HepG2 (cell line): ENCODE results near the gene FUCA2. TPM values are rescaled to one million over a fixed set of nuclear protein-coding genes. Genes with fewer than 3 reads are reported as not detected.
A peak's percentile ranks its signal among the peaks of the same experiment; 100 is the strongest.

Source experiments
- CBX1 ChIP-seq: IDR thresholded peaks from one replicate; pipeline ENCODE4 v1.6.1; 2016; ENCODE audit warnings: antibody characterized with exemption, low read depth
- FOSL2 ChIP-seq: sonication (generic); formaldehyde crosslinking; IDR thresholded peaks from 2 replicates; pipeline ENCODE4 v1.4.0; 2020; ENCODE audit warnings: missing genetic modification reagents
- MYC ChIP-seq: sonication (generic); formaldehyde crosslinking; IDR thresholded peaks from 2 replicates; pipeline ENCODE4 v1.9.0; 2021; ENCODE audit warnings: missing genetic modification reagents, borderline replicate concordance
- NFE2 ChIP-seq: sonication (generic); formaldehyde crosslinking; IDR thresholded peaks from 2 replicates; pipeline ENCODE4 v1.4.0; 2020; ENCODE audit warnings: missing genetic modification reagents
- ONECUT2 ChIP-seq: sonication (generic); formaldehyde crosslinking; IDR thresholded peaks from 2 replicates; pipeline ENCODE4 v1.4.0; 2020; ENCODE audit warnings: missing genetic modification reagents
- RXRB ChIP-seq: IDR thresholded peaks from 2 replicates; pipeline ENCODE4 v1.6.1; 2016; ENCODE audit warnings: borderline replicate concordance, missing genetic modification reagents, missing compliant biosample characterization
- SALL1 ChIP-seq: sonication (generic); formaldehyde crosslinking; IDR thresholded peaks from 2 replicates; pipeline ENCODE4 v1.8.0; 2022; ENCODE audit warnings: mild to moderate bottlenecking, missing genetic modification reagents
- SIN3A ChIP-seq: IDR thresholded peaks from 2 replicates; pipeline ENCODE4 v1.6.1; 2011; ENCODE audit warnings: low read depth, mild to moderate bottlenecking, control low read depth, low read length, borderline replicate concordance
- SRY ChIP-seq: sonication (generic); formaldehyde crosslinking; IDR thresholded peaks from 2 replicates; pipeline ENCODE4 v1.8.0; 2022; ENCODE audit warnings: mild to moderate bottlenecking, missing genetic modification reagents
- ZNF496 ChIP-seq: sonication (generic); formaldehyde crosslinking; IDR thresholded peaks from 2 replicates; pipeline ENCODE4 v1.8.1; 2023; ENCODE audit warnings: mild to moderate bottlenecking, moderate library complexity, missing genetic modification reagents; ENCODE audit not compliant: insufficient replicate concordance
- ZNF780A ChIP-seq: sonication (generic); formaldehyde crosslinking; IDR thresholded peaks from 2 replicates; pipeline ENCODE4 v1.8.0; 2022; ENCODE audit warnings: mild to moderate bottlenecking, missing genetic modification reagents, moderate library complexity
- ZNF782 ChIP-seq: sonication (generic); formaldehyde crosslinking; IDR thresholded peaks from 2 replicates; pipeline ENCODE4 v1.4.0; 2020; ENCODE audit warnings: missing genetic modification reagents, mild to moderate bottlenecking, borderline replicate concordance
- ZSCAN20 ChIP-seq: sonication (generic); formaldehyde crosslinking; IDR thresholded peaks from 2 replicates; pipeline ENCODE4 v1.4.0; 2020; ENCODE audit warnings: missing genetic modification reagents, mild to moderate bottlenecking, borderline replicate concordance
- ZSCAN9 ChIP-seq: IDR thresholded peaks from 2 replicates; pipeline ENCODE4 v1.6.1; 2016; ENCODE audit warnings: borderline replicate concordance
- polyA plus RNA-seq, 8 experiments: library from polyadenylated mRNA; depleted of rRNA in 3 of 8; stranded (reverse) in 7 of 8; unstranded in 1 of 8; fragments of >200 nt; fragmentation: Illumina TruSeq in 4 of 8; extraction: Trizol in 4 of 8; gene quantifications; 2 replicates each; pipeline versions ENCODE4 v1.2.1 to v1.2.3, GENCODE V29; 2011 to 2016; ENCODE audit warnings: low read depth in 4 of 8, missing spikeins in 1 of 8, mixed read lengths in 1 of 8; ENCODE audit not compliant: insufficient read depth in 1 of 8
- total RNA-seq, 5 experiments: library from RNA; depleted of rRNA; stranded (reverse); fragments of >200 nt; fragmentation: Illumina TruSeq; extraction: Trizol; gene quantifications; 2 replicates each; pipeline ENCODE4 v1.2.3, GENCODE V29; 2016; ENCODE audit warnings: low read depth in 1 of 5
- TF ChIP-seq, protein P1 (sequence below): sonication (generic); formaldehyde crosslinking; IDR thresholded peaks from 2 replicates; pipeline ENCODE4 v1.5.1; 2020; ENCODE audit warnings: mild to moderate bottlenecking, missing genetic modification reagents, borderline replicate concordance
- TF ChIP-seq, protein P2 (sequence below): sonication (generic); formaldehyde crosslinking; IDR thresholded peaks from 2 replicates; pipeline ENCODE4 v1.4.0; 2020; ENCODE audit warnings: missing genetic modification reagents
- TF ChIP-seq, protein P3 (sequence below): sonication (generic); formaldehyde crosslinking; IDR thresholded peaks from 2 replicates; pipeline ENCODE4 v1.9.0; 2022; ENCODE audit warnings: low read depth, missing genetic modification reagents

The FUCA2 gene
- total and polyA plus RNA-seq, 2 of the 13 experiments (the other 11 are each of a cell fraction or from before 2014, with no cell fraction given) = 87.4 to 144 TPM

DNA sequence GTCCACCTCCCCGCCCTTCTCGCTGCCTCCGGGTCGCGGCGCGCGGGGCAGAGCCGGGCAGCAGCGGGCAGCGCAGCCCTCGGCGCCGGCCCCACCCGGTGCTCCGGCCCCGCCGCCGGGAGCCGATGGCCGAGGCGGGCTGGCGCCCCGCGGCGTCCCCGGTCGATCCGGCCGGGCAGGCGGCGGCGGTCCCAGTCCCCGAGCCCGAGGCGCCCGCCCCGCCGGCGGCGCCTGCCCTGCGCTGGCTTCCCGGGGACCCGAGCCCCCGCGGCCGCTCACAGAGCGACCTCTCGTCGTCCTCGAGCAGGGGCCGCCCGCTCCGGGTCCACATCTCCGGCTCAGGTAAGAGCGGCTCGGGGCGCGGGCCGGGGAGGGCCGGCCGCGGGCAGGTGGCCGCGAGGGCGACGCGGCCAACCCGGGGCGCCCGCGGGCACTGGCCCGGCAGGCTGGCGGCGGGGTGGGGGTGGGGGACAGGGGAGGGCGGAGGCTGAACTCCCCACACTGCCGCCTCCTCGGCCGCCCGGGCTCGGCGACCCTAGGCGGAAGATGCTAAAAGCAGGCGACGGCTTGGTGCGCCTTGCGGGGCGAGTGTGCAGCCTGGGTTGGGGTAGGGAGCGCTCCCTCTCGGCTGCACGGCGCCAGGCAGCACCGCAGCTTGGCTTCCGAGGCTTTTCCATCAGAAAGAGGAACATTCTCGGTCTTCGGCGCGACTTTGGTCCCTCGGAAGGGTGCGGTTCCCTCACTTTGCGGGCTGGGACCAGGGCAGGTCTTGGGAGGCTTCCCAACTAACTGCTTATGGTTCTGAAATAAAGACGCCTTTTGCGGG lies 25.6 kb upstream of the FUCA2 start (continued):
- no peak for TF ChIP-seq NFE2 (CRISPR knock-in tag)
- peak; percentile 17; the same call in 1 of the 2 replicates for TF ChIP-seq SALL1
- TF ChIP-seq, protein P1, sequence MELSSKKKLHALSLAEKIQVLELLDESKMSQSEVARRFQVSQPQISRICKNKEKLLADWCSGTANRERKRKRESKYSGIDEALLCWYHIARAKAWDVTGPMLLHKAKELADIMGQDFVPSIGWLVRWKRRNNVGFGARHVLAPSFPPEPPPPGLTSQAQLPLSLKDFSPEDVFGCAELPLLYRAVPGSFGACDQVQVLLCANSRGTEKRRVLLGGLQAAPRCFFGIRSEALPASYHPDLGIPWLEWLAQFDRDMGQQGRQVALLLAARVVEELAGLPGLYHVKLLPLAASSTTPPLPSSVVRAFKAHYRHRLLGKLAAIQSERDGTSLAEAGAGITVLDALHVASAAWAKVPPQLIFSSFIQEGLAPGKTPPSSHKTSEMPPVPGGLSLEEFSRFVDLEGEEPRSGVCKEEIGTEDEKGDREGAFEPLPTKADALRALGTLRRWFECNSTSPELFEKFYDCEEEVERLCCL = no peak
- TF ChIP-seq, protein P2, sequence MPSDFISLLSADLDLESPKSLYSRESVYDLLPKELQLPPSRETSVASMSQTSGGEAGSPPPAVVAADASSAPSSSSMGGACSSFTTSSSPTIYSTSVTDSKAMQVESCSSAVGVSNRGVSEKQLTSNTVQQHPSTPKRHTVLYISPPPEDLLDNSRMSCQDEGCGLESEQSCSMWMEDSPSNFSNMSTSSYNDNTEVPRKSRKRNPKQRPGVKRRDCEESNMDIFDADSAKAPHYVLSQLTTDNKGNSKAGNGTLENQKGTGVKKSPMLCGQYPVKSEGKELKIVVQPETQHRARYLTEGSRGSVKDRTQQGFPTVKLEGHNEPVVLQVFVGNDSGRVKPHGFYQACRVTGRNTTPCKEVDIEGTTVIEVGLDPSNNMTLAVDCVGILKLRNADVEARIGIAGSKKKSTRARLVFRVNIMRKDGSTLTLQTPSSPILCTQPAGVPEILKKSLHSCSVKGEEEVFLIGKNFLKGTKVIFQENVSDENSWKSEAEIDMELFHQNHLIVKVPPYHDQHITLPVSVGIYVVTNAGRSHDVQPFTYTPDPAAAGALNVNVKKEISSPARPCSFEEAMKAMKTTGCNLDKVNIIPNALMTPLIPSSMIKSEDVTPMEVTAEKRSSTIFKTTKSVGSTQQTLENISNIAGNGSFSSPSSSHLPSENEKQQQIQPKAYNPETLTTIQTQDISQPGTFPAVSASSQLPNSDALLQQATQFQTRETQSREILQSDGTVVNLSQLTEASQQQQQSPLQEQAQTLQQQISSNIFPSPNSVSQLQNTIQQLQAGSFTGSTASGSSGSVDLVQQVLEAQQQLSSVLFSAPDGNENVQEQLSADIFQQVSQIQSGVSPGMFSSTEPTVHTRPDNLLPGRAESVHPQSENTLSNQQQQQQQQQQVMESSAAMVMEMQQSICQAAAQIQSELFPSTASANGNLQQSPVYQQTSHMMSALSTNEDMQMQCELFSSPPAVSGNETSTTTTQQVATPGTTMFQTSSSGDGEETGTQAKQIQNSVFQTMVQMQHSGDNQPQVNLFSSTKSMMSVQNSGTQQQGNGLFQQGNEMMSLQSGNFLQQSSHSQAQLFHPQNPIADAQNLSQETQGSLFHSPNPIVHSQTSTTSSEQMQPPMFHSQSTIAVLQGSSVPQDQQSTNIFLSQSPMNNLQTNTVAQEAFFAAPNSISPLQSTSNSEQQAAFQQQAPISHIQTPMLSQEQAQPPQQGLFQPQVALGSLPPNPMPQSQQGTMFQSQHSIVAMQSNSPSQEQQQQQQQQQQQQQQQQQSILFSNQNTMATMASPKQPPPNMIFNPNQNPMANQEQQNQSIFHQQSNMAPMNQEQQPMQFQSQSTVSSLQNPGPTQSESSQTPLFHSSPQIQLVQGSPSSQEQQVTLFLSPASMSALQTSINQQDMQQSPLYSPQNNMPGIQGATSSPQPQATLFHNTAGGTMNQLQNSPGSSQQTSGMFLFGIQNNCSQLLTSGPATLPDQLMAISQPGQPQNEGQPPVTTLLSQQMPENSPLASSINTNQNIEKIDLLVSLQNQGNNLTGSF (CRISPR knock-in tag) = no peak
- no peak for TF ChIP-seq ZSCAN9 (CRISPR knock-in tag)
- TF ChIP-seq SIN3A = no peak
- 0 out of 2 replicates have a peak, but pooled peaks have one; percentile 31 for TF ChIP-seq SRY (CRISPR knock-in tag)
- no peak for TF ChIP-seq CBX1
- no peak for TF ChIP-seq ZNF780A (CRISPR knock-in tag)
- peak; percentile 43; the same call in 1 of the 2 replicates for TF ChIP-seq MYC (CRISPR knock-in tag)
- TF ChIP-seq ZNF782 (CRISPR knock-in tag) = no peak
- no peak for TF ChIP-seq RXRB (CRISPR knock-in tag)
- TF ChIP-seq FOSL2 (CRISPR knock-in tag) = no peak
- TF ChIP-seq ONECUT2 (CRISPR knock-in tag) = no peak
- no peak; the same call in 1 of the 2 replicates for TF ChIP-seq ZSCAN20 (CRISPR knock-in tag)
- TF ChIP-seq, protein P3, sequence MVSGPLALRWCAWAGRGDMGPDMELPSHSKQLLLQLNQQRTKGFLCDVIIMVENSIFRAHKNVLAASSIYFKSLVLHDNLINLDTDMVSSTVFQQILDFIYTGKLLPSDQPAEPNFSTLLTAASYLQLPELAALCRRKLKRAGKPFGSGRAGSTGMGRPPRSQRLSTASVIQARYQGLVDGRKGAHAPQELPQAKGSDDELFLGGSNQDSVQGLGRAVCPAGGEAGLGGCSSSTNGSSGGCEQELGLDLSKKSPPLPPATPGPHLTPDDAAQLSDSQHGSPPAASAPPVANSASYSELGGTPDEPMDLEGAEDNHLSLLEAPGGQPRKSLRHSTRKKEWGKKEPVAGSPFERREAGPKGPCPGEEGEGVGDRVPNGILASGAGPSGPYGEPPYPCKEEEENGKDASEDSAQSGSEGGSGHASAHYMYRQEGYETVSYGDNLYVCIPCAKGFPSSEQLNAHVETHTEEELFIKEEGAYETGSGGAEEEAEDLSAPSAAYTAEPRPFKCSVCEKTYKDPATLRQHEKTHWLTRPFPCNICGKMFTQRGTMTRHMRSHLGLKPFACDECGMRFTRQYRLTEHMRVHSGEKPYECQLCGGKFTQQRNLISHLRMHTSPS = no peak
- TF ChIP-seq ZNF496 (CRISPR knock-in tag) = no peak
